ENCODE data around the gene NFIB.

Gene NFIB

DNA sequence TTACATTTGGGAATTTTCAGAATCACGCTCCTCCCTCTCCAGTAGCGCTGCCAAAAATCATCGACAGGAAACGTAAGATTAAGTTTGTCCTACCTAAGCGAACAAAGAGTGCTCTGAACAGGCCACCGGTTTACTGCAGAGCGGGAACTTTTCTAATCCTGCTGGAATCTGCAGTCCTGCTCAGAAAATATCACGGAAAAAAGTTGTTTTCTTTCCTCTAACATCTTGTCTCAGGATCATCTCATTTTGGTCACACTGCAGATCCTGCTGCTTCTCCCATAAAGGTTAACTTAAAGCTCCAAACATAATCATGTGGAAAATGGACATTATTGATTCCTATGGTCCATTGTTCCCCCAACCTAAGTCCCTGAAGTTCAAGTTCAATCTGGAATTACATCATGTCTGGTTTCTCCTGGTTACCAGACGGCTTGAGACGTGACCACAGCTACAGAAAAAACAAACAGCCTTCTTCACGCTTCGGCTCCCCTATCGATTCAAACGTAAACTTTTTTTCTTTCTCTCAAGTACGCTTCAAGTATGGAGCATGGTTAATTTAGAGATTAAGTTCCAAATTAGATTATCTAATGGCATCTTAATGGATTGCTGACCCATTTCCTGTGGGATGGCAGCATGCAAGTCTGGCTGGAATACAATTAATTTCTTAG, 217.6 kb downstream of the NFIB start:
- FAIRE-seq, result no peak

DNA sequence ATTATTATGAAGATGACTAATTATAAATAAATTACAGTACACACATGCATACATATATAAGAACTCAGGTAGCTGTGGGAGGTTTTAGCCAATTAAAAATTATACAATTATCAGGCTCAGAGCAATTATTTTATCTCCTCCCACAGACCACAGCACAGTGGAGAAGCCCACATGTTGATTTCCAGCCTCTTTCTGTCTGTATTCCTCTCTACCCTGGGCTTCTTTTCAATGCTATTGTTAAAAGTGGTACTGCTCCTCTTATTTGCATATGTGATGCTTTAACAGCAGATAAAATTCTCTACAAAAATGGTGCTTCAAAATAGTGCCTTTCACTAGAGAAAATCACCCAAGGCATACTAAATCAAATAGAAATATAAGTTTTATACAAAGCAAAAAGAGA, 218.7 kb downstream of the NFIB start:
- no peak for FAIRE-seq

DNA sequence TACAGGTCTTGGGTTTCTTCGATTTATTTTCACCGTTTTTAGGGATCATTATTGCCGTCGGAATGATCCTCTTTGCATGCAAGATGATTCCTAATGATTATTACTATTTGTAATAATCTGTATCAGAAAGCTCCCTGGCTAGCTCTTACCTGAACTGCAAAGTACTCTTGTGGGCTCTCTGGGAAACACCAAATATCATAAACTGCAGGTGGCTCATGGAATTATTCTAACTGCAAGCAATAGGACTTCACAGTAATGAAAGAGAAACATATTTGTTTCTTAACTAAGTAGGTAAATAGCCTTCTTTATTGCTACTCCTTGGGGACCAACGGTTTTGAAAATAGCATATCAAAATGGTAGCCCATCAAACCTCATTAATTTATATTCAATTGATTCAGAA, 219.4 kb downstream of the NFIB start:
- FAIRE-seq, result no peak

DNA sequence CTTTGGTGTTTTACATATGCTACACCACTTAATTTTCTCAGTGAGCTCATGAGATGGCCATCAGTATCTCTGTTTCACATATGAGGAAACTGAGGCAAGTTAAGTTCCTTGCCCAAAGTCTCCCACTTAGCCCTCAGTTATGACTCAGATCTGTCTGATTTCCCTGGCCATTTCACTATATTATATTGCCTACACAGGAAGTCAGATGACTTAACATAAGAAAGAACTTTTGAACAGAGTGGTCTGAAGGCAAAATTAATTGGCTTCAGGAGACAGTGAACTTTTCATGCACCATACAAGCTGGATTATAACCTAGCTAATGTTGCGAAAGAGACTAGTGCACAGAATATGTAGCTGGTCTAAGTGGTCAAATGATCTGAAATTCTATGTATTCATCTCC, 221.6 kb downstream of the NFIB start:
- no peak for FAIRE-seq

DNA sequence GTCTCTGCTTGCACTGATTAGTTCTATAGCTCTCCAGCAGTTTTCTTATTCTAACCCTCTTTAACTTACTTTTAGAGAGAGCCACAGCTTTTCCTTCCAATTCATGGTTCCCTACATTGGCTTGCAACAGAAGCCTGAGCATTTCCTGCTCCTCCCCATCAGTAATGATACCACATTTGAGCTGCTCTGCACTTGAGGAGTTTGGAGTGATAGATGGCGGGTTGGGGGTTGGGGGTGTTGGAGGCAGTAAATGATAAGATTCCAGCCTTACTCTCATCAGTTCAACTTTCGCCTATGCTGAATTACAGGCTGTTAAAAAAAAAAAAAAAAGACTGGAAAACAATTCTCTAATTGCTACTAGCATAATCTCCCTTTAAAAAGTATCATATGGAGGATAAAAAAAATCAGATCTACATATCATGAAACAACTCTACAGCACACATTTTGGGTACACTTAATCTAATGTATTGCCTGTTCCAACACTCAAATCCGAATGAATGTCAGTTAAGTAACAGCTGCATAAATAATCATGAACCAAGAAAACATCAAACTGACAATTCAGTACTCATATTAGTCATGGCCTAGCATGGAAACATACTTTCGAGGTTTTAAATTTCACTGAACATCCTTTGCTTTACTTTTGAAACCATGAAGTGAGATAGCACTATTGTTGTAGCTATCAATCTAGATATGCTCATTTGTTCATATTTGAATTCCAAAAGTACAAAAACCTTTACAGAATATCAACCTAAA, 224.7 kb downstream of the NFIB start:
- no peak for FAIRE-seq

DNA sequence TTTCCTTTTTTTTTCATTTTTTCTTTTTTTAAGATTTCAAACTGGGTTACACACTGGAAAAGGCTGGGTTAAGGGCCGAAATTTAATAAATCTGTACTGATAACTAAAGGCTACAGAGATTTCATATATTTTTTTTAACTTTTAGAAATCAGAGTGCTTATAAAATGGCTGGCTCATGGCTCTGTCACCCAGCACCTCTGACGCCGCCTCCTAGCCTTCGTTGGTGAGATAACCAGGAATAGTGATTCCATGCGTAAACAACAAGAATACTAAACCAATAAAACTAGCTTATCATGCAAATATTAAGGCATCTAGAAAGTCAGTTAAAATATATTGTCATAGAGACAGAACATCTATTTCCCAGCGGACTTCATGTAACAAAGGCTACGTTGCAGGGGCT, 226.4 kb downstream of the NFIB start:
- no peak for FAIRE-seq

DNA sequence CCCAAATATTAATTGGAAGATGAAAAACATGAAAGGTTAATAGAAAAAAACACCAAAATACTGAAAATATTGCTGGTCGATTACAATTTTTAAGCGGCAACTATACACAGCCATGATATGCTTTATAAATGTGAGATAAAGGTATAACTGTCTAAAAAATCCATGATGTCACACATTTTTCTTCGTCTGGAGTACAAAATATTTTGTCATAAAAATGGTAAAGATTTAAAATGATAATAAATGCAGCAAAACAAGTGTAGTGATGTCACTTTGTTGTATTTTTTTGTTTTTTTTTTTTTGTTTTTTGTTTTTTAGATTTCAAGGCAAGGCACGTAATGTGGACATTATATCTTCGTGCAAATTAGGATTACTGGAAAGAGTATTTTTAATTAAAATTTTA, 227.4 kb downstream of the NFIB start:
- FAIRE-seq, result no peak

DNA sequence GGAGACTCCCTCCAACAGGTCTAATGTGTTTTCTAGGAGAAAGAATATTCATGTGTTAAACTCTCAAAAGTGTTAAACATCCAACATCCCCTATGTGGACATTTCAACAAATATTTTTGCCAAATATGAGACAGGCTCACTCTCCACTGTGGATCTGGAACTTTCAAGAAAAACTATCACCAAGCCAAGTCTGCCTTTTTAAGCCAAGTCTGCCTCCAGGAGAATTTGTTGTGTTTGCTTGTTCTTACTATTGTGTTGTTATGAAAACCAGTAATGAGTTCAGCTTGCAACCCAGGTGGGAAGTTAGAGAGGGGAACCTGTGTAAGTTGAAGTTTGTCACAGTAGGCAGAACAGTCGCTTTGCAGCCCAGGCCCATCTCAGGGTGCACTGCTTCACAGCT, 228.1 kb downstream of the NFIB start:
- no peak for FAIRE-seq

DNA sequence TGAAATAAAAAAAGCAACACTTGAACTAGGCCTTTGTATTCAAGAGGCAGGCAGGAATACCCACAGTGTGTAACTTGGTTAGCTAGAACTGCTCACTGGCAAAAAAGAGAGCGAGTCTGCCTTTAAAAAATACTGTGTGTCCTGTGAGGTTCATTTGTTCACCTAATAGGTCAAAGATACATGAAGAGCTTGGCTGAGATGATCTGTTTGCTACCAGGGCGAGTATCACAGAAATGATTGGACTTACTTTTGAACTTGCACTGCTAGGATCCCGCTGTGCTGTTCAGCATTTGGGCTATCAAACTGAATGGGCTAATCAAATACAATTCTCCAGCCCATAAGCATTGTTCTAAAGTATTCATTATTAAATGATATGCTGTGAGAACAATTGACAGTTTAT, 229.1 kb downstream of the NFIB start:
- no peak for FAIRE-seq

DNA sequence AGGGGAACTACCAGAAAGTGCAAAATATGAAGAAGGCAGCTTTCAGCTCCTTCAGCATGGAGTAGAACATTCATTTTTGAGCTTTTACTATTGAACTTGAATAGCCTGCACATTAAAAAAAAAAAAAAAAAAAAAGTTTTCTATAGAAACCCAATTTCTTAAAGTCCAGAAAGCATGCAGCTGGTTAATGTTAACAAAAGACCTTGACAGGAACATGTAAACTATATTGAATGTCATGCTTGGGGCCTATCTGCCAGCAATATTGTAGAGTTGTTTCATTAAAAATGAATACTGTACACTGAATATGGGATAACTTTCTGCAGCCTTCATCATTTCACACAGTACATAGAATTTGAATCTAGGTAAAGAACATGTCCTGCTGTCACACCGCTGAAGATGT, 230.6 kb downstream of the NFIB start:
- FAIRE-seq, result no peak

DNA sequence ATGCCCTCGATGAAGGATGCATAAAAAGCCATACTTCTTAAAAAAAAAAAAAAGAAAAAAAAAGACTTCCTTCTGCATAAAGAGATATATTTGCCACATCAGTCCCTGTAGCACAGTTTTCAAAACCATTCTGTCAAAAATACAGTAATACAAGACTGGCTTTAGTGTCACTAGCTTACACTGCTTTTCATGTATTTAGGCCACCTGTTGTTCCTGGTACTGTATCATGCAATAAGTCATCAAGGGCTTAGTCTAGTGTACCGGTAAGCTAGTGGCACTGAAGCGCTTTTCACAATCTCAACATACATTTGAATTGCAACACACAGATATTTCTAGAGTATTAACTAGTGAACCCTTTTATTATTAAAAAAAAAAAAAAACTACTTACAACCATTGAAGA, 231.2 kb downstream of the NFIB start:
- no peak for FAIRE-seq

DNA sequence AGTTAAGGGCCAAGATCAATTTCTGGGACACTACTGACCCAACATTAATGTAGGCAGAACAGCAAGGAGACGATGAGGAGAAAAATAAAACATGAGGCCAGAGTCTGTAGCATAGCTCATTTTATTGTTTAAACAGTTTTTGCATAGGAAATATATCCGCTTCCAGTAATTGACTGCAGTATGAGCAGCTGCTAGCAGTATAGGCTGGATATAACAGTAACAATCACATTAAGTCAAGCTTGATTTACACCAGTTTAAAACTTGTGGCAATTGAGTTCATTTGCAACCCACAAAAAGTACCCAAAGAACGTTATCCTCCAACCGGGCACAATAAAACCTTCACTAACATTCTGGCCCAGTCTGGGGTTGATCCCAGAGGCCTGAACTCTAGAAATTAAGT, 232.2 kb downstream of the NFIB start:
- FAIRE-seq, result no peak

DNA sequence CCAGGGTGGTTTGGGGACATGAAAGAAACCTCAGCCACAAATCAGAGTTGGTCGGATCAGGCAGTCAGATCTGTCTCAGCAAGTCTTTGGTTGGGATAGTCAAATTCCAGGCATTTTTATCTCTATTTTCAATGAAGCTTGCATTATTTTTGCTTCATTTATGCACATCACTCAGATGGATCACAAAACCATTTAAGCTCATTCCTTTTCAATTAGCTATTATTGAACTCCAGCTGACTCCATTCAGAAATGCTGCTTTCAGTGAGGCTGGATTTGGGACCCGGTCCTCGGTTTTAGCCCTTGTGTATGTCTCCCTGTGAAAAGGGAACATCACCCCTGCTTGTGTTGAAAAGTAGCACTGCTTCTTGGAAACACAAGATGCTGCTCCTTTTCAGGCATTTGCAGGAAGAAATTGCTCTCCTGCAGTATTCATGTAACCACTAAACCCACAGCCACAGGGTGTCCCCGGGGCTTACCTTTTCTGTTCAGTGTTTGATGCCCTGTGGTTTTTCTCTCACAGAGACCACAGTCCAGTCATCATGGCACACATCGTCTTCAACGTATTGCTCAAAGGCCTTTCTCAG, 232.9 kb downstream of the NFIB start:
- no peak for FAIRE-seq

DNA sequence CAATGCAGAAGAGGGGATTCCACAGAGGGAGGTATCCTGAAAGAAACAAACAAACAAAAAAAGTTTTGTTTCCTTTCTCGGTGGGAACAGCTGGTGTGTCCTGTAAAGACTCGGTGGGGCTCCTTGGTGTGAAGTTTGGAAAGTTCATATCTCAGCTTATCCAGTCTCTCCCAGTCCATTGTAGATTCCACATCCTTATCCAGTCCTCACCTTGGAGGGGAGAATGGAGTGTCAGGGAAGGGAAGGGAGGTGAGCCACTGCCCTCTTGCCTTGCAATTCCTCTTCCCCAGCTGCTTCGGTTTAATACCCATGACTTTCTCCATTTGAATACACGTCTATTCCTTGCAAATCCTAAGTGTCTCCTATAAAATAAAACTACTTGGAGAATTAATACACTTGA, 234.5 kb downstream of the NFIB start:
- FAIRE-seq, result no peak

DNA sequence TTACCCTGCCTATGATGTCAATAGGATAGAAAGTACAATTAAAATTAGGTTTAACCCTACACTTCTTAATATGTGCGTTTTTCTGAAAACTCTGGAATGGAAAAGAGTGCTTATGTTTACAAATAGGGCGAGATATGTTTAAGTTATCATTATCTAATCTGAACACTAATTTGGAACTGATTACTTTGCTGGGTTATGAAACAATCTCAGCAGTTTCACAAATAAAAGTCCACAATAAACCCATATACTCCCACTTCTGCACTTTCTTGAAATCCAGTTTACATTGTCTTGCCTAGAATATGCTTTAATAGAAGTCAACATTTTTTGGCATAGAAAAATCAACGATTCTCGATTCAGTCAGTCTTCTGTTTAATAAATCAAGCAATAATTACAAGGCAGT, 236.3 kb downstream of the NFIB start:
- FAIRE-seq, result no peak

DNA sequence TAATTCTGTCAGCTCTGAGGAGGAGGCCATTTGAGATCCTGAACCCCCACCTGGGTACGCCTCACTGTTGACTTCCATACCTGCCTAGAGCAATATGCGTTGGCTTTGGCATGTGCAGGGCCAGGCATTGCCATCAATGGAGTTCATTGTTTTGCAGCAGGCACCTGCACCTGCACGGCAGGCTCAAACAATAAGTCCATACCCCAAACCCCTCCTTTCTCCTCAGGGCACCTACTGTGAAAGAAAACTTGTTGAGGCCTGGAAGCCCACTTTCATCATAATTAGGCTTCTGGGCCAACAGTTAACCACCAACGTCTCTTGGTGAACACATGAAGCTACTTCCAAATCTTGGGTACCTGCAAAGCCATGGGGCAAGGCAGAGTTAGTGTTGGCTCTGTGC, 238.7 kb downstream of the NFIB start:
- FAIRE-seq, result no peak

DNA sequence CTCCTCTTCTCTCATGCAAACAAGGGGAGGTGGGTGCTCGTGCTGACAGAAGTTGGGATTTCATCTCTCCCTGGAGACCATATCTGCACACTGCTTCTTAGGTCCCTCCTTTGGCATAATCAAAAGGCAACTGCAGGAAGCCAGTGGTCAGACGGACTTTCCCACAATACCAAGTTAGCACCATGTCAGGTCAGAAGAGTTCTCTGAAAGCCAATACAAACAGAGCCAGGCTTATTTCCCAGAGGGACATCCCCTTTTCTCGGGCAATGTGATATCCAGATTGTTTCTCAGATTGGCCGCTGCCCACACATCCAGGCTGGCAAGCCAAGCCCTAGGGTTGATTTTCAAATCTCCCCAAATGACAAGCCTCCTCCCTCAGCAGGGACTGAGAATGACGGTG, 241.1 kb downstream of the NFIB start:
- no peak for FAIRE-seq

DNA sequence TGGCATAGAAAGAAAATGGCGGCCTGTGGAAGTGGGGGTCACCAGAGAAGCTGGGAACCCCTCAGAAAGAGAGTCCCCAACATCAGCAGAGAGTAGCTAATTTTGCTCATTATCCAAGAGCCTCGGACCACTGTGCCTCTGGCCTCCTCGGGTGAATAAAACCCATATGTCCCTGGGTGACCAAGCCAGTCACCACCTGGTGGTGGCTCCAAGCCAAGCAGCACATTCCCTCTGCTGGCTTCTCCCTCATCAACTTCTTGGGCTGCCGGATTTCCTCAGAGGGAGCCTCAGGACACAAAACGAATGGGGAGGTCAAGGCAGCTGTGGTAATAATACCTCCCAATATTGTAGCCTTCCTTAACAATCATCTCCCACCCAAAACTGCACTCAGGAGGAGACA, 242.5 kb downstream of the NFIB start:
- FAIRE-seq, result no peak

DNA sequence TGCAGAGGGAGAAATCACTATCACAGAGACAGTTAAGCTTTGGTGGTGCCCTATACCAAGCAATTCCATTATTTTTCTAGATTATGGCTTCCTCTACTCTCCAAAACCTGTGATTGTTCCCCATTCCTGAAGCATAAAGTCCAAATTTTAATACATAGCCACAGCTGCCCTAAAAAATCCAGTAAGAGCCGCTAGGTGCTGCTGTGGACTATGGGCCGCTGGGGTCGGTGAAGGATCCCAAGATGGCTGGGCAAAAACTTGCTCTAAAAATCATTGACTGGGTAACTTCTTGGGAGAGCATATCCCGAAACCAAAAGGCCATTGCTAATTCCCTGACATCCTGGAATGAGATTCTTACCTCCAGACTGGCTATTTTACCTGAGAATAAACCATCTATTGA, 245.3 kb downstream of the NFIB start:
- no peak for FAIRE-seq

DNA sequence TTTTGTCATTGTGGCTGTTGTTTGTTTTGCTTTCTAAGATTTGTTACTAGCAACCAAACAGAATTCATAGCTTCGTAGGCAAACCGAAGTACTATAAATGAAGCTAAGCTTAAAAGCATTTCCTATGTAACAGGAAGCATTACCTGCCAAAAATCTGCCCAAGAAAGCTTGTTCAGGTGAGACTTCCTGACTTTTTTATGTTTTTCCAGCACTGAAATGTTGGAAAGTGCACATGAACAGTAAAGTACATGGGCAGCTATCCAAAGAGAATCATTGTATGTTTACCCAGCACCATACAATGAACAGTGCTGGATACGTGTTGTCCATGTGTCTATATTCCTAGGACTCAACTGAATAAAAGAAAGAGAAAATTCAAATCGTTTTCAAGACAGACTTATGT, 247.1 kb downstream of the NFIB start:
- no peak for FAIRE-seq

DNA sequence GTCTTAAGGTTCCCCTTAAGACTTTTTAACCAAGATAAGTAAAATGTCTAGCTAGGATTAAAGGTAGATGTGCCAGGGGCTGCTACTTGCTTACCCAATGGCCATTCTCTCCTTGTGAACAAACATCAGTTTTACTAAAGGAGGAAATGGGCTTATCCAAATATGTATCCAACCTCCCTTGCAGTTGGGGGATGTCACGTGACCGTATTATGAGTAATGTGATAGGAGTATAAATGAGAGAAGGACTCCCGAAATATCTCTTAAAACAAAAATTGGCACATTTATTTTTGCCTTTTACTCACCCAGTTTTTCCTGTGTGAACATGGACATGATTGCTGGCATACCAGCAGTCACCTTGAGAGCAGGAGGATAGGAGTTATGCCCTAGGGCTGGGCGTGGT, 247.9 kb downstream of the NFIB start:
- no peak for FAIRE-seq

DNA sequence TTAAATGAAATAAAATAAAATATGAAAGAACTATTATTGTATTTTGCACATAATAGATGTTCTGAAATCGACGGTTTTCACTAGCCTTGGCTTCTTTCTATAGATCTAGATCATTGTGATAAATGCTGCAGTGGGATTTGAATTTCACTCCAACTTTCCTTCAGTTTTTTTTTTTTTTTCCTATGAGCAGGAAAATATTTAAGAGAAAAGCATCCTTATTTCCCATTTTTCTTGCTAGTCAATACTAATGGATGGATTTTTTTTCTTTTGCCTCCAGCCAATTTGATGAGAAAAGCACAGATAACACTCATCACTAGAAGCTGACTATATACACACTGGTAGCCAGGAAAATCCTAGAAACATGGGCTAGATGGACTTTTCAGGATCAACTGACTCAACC, 249.0 kb downstream of the NFIB start:
- FAIRE-seq, result no peak

DNA sequence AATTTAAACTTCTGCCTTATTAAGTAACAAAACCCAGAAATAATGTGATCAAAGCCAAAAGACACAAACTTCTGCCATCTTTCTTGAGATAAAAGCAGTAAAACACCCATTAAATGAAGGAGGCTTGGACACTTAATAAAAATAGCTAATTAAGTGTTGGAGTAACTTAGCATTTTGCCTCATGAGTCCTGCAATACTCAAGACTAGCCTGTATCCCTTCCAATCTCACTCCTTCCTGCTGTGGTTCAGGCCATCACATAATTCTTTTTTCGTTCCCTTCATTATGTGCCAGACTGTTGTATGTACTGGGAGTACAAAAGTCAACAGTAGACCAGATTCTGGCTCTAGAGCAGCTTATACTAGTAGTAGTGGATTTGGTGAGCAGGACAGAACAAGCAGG, 250.2 kb downstream of the NFIB start:
- no peak for FAIRE-seq

DNA sequence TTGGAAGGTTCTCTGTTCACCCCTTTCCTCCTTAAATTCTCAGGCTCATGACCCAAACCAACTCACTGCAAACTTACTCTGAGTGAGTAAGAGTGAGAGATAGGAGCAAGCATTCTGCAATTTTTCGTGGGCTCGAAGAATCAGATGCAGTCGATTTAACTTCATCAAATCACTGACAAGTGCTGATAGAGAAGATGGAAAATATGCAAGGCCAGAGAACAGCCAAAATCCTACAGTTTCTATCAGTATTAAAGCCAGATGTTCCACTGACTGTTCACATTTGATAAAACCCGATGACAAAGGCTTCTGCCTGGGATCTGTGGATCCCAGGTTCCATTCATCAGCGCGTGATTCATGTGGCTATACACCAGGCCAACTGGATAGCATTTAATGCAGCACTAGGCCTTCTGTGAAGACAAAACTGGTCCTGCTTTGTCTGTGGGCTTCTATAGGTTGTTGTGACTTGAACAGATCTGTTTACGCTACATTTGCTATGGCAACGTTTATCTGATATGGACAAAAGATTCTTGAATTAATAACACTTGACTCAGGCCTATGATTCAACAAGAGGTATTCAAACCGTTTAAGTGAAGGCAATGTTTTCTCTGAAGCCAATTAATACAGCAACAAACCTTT, 251.2 kb downstream of the NFIB start:
- FAIRE-seq, result no peak
